Parietal lobe (tissue), 1 donor: ENCODE results near the gene THUMPD2. TPM values are rescaled to one million over a fixed set of nuclear protein-coding genes. Genes with fewer than 3 reads are reported as not detected.

Experiments used
- total RNA-seq: library from RNA; depleted of rRNA; stranded (reverse); fragments of >200 nt; gene quantifications from one replicate; pipeline ENCODE4 v1.2.3, GENCODE V29; 2014

THUMPD2 gene
- total RNA-seq, result 18.2 TPM

GRCh38 chr2:39778775-39779340, at the start of gene THUMPD2:
THUMPD2 (minus strand) TSS chr2:39779258; CDS start chr2:39779239, 19 bp downstream.

Other genes with a start within 250 kb of the THUMPD2 start
- gene TMEM178A, start 113.3 kb downstream of the THUMPD2 start, total RNA-seq, result 32.2 TPM